Activated CD8-positive, alpha-beta T cell treated with anti-CD3 and anti-CD28 coated beads, Interleukin-2, amount 10 ng/mL, durations not matched to agents 7 days and 5 days (primary cell): ENCODE results near the gene PROX2. TPM values are rescaled to one million over a fixed set of nuclear protein-coding genes. Genes with fewer than 3 reads are reported as not detected.

Experiments
- total RNA-seq, 2 experiments: library from RNA; stranded (reverse); gene quantifications; one replicate each; pipeline ENCODE4 v1.2.3, GENCODE V29; 2021

Gene PROX2
- total RNA-seq, 2 experiments from 2014 or later = 0.13 to 0.44 TPM

Other genes starting within 250 kb of the PROX2 start
- gene AREL1, start 163.1 kb downstream of the PROX2 start, total RNA-seq = 10 to 100 TPM; 44.1 to 44.9 TPM
- 10 to 100 TPM; 64.1 to 64.2 TPM for gene FCF1, start 163.0 kb downstream of the PROX2 start, total RNA-seq
- gene YLPM1, start 112.8 kb downstream of the PROX2 start, total RNA-seq = 10 to 100 TPM; 58.2 to 58.4 TPM
- gene DLST, start 5.8 kb upstream of the PROX2 start, total RNA-seq = 100 to 1,000 TPM; 106 to 108 TPM
- 1 to 10 TPM; 4.3 to 5.2 TPM for gene RPS6KL1, start 47.1 kb upstream of the PROX2 start, total RNA-seq
- gene PGF, start 79.5 kb upstream of the PROX2 start, total RNA-seq = under 1 TPM in 1 of 2 experiments, not detected in 1; 0.21 TPM
- 10 to 100 TPM; 49.1 to 51.0 TPM for gene EIF2B2, start 126.8 kb upstream of the PROX2 start, total RNA-seq
- 10 to 100 TPM; 15.1 to 17.2 TPM for gene MLH3, start 175.3 kb upstream of the PROX2 start, total RNA-seq
- 10 to 100 TPM; 42.6 to 44.0 TPM for gene ACYP1, start 187.9 kb upstream of the PROX2 start, total RNA-seq
- gene ZC2HC1C, start 193.5 kb upstream of the PROX2 start, total RNA-seq = 1 to 10 TPM; 1.3 to 1.4 TPM